ENCODE data around the gene G6PC2.
"Not testable (repeated sequence)": the region's sequence is repeated elsewhere in the genome, so short reads cannot be mapped to it uniquely, and the experiment has no call there.

Gene G6PC2, protein sequence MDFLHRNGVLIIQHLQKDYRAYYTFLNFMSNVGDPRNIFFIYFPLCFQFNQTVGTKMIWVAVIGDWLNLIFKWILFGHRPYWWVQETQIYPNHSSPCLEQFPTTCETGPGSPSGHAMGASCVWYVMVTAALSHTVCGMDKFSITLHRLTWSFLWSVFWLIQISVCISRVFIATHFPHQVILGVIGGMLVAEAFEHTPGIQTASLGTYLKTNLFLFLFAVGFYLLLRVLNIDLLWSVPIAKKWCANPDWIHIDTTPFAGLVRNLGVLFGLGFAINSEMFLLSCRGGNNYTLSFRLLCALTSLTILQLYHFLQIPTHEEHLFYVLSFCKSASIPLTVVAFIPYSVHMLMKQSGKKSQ

DNA sequence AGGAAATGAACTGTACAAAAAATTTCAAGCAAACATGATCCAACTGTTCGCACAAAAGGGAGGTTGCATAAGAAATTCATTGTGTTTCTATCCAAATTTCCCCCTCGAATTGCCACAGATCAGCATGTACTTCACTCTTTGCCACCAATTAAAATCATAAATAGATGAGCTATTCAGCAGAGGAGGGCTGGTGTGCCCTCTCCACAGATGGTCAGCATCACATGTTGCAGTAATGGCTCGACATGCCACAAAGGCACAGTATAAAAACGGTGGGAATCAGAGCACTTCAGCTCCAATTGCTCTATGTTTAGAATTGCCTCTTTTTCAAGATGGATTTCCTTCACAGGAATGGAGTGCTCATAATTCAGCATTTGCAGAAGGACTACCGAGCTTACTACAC lies at the start of gene G6PC2:
Gene G6PC2 (plus strand): TSS at position 289 of the 400 bp plus-strand sequence. CDS start 41 bp downstream, at position 330.
- no peak for DNase-seq (ENCODE audit: low spot score)

DNA sequence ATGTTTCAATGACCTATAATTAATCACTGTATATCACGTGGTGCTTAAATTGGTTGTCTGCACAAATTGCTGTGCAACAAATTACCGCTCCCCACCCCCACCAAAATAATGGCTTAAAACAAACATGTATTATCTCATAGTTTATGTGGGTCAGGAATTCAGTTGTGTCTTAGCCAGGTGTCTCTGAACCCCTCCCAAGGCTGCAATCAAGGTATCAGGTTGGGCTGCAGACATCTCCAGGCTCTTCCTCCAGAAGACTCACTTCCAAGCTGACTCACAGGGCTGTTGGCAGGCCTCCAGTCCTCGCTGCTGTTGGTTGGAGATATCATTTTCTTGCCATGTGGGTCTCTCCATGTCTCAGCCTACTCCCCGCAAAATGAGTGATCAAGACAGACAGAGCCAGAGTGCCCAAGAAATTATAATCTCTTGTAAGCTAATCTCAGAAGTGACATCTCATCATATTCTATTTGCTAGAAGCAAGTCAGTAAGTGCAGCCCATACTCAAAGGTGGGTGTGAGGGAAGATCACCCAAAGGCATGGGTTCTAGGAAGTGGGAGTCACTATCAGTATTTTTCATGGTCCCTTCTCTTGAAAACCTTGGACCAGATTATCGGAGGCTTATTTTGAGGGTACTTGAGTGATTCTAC lies 49.3 kb upstream of the G6PC2 start:
- DNase-seq (ENCODE audit: low spot score): peak; percentile 75

DNA sequence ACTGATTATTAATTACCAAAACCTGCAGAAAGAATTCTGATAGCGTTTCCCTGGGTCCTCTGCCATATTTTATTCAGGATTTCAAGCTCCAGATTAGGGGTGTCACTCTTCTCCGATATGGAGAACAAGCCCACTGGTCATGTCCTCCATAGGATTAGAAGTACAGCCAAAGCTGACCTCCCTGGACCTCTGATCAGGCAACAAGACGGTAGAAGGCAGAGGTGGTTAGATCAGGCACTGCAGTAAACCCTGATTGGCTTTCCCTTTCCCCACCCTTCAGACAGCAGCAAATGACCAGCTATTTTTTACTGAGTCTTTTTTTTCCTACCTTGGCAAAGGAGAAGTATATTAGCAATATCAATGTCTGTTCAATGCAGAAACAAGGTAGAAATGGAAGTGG lies 48.6 kb upstream of the G6PC2 start:
- DNase-seq (ENCODE audit: low spot score): no peak

DNA sequence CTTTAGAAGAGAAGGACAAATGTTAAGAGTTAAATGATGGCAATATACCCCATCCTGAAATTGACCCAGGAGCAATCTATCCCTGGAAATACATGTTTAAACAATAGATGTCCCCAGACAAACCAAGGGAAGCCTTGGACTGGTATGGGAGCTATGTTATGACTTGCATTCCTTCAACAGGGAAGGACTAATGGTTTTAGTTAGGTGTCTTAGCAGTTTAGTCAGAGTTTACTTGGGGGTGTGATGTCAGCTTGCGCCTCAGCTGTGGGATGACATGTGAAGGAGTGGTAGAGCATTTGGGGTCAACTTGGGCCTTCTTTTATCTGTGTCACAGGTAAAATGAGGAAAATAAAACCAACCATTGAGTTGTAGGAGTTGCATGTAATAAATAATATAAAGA lies 47.6 kb upstream of the G6PC2 start:
- DNase-seq (ENCODE audit: low spot score): no peak

DNA sequence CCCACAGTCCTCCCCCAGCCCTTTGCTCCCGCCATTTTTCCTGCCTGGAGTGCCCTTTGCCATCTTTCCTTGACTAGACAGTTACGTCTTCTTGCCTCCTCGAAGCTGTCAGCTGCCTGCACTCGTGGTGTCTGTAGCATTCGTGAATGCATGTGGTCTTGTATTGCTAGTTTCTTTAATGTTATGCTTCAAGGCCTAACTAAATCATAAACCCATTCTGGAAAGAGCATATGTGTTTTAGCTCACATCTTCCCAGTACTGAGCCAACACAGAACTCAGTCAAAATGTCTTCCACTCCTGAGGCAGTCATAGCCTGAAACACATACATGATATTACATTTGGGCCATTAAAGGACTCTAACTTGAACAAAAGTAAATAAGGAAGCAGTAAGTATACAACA lies 46.4 kb upstream of the G6PC2 start:
- no peak for DNase-seq (ENCODE audit: low spot score)

DNA sequence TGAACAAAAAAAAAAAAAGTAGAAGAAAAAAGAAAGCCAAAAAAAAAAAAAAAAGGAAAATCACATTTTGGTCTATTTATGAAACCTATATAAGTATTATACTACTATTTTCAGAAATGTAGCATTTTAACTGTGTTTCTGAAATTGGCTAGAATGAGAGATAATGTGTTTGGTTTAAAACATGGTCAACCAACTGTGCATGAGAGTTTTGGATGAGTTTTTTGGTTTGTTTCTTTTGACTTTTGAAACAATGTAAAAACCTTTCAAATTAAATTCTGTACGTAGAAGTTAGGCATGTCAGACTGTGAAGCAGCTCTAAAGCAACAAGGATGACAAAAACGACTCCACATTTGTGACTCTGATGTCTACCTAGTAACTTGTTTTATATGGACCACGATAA lies 45.5 kb upstream of the G6PC2 start:
- DNase-seq (ENCODE audit: low spot score): no peak

DNA sequence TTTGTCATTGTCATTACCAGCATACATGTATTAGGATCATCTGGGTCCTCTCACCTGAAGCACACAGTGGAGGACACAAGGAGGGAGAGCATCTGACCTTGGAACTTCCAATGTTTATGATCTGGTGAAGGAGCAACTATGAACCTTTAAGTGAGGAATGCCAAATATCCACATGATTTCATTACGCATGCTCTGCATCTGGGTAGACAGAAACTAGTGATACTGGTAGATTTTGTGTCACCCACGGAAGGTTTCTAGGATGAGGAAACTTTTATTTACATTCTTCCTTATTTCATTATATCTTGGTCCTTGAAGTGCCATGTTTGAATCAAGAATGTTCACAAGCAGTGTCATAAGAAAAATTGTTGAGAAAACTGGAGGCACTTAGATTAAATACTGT lies 42.9 kb upstream of the G6PC2 start:
- DNase-seq (ENCODE audit: low spot score): no peak

DNA sequence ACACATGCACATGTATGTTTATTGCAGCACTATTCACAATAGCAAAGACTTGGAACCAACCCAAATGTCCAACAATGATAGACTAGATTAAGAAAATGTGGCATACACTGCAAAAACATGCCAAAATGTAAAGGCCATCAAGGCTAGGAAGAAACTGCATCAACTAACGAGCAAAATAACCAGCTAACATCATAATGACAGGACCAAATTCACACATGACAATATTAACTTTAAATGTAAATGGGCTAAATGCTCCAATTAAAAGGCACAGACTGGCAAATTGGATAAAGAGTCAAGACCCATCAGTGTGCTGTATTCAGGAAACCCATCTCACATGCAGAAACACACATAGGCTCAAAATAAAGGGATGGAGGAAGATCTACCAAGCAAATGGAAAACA lies 33.9 kb upstream of the G6PC2 start:
- not testable (repeated sequence) for DNase-seq (ENCODE audit: low spot score)

DNA sequence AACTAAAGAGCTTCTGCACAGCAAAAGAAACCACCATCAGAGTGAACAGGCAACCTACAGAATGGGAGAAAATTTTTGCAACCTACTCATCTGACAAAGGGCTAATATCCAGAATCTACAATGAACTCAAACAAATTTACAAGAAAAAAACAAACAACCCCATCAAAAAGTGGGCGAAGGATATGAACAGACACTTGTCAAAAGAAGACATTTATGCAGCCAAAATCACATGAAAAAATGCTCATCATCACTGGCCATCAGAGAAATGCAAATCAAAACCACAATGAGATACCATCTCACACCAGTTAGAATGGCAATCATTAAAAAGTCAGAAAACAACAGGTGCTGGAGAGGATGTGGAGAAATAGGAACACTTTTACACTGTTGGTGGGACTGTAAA lies 30.7 kb upstream of the G6PC2 start:
- DNase-seq (ENCODE audit: low spot score): not testable (repeated sequence)

DNA sequence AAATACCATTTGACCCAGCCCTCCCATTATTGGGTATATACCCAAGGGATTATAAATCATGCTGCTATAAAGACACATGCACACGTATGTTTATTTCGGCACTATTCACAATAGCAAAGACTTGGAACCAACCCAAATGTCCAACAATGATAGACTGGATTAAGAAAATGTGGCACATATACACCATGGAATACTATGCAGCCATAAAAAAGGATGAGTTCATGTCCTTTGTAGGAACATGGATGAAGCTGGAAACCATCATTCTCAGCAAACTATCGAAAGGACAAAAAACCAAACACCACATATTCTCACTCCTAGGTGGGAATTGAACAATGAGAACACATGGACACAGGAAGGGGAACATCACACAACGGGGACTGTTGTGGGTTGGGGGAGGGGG lies 30.3 kb upstream of the G6PC2 start:
- not testable (repeated sequence) for DNase-seq (ENCODE audit: low spot score)

DNA sequence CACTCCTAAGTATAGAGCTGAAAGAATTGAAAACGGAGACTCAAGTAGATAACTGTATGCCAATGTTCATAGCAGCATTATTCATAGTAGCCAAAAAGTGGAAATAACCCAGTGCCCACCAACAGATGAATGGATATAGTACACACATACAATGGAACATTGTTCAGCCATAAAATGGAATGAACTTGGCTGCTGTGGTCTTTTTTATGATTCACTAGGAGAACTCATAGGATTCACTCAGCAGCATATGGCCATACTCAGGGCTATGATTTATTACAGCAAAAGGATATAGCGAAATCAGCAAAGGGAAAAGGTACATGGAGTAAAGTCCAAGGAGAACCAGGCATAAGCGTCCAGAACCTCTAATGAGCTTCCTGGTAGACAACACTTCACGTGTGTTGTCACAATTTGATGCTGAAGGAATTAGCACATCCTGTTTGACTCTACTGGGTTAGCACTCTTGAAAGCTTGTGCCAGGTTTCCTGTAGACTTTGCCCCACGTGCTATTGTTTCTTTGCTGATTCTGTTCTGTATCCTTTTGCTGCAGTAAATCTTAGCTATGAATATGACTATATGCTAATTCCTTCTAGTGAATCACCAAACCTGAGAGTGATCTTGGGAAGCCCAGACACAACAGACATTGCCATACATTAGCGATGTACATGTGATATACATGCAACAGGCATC lies 26.6 kb upstream of the G6PC2 start:
- DNase-seq (ENCODE audit: low spot score): no peak

DNA sequence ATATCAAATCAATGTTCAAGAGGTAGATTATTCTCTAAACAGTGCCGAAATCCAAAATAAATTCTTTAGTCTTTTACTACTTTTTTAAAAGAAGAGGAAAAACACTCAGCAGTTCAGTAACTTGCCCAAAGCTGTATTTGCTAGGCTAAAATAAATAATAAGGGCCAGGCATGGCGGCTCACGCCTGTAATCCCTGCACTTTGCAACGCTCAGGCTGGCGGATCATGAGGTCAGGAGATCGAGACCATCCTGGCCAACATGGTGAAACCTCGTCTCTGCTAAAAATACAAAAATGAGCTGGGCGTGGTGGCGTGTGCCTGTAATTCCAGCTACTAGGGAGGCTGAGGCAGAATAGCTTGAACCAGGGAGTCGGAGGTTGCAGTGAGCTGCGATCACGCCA lies 18.9 kb upstream of the G6PC2 start:
- DNase-seq (ENCODE audit: low spot score): not testable (repeated sequence)

DNA sequence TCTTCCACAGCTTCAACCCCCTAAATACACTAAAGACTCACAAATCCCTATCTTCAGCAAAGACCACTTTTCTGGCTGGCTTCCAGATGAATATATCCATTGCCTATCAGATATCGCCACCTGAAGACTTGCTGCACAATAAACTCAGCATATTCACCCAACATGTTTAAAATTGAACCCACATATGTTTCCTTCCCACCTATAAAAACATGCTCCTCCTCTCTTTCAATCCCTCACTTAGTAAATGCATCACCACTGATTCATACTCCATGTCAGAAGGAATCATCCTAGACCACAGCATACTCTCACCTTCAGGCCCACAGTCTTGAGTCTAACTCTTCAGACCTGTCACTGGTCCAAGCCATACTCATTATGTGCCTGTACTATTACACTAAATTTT lies 16.1 kb upstream of the G6PC2 start:
- DNase-seq (ENCODE audit: low spot score): peak; percentile 74

DNA sequence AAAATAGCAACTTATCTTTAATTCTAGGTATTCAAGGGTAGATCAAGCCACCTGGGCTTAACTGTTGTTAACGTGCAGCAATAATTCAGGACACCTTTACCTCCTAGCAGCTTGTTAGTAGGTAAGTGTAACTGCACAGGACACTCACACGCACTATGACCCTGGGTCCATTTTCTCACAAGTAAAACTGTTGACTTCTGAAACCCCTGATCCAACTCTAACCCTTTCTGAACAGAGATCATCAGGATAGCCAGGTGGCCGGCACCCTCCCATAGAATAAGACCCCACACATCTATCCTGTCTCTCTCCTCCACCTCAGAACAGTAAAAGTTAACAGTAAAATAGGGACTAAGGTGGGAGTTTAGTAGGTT lies 11.5 kb upstream of the G6PC2 start:
- DNase-seq (ENCODE audit: low spot score): no peak

DNA sequence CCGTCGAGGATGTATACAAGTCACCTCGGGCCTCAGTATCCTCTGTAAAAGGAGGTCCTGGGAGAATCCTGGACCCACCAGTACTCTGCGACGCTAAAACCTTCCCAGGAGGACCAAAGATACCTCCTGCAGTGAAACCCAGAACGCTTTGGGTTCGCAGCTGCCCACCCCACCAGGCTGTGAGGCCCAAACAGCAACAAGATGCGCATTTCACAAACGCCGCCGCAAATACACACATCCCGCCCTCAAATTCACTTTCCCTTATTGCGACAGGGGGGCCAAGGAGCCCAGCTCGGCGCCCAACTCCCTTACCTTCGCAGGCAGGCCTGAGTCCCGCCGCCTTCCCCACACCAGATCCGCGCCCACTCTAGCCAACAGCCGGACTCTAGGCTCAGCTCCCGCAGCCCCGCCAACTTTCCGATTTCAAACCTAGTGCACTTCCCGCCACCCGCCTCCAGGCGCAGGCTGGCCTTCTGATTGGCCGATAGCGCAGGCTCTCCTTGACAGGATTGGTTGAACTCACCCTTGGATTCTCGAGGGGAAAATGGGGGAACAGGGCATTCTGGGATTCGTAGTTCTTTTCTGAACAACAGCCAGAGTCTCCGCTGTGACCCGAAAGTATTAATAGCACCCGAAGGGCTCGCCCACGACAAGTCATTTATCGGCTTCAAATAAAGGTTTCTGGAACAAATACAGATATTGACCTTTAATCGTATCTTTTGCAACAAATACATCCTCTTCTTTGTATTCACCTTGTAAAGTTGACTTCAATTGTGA lies 10.9 kb upstream of the G6PC2 start, which contains the start of gene SPC25:
Gene SPC25 (minus strand): TSS at position 425 of the 777 bp plus-strand sequence. CDS start 911 bp downstream, outside the sequence.
- DNase-seq (ENCODE audit: low spot score): peak; percentile 90

DNA sequence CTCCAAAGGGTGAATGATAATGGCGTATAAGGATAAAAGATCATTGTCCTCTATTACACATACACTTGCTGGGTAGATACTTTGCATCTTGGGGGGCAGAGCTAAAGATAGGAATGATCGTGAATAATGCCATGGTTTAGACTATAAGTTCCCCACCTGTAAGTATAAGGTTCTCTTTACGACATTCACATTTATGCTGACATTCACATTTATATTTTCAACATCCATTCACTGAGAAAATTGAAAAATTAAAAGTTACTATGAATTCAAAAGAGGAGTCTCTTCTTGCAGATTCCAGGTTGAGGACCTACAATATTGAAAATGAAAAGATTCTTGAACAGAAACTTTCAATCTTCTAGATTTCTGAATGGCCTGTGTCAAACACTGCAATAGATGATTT lies 8.8 kb upstream of the G6PC2 start:
- no peak for DNase-seq (ENCODE audit: low spot score)

DNA sequence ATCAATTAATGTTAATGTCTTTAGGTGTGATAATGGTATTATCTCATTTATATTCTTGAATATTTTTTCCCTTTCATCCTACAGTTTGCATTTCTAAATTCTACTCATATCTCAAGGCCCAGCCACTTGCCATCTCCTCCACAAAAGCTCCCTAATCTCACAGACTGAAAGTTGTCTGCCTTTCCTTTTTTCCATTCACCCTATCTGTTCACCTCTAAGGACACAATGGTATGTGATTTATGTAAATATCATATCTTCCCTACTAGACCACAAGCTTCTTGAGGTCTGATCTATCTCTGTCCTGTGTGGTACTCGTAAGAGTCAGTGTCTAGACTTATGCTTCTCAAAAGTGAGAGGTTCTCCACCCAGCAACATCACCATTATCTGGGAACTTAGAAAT lies 7.0 kb upstream of the G6PC2 start:
- DNase-seq (ENCODE audit: low spot score): no peak

DNA sequence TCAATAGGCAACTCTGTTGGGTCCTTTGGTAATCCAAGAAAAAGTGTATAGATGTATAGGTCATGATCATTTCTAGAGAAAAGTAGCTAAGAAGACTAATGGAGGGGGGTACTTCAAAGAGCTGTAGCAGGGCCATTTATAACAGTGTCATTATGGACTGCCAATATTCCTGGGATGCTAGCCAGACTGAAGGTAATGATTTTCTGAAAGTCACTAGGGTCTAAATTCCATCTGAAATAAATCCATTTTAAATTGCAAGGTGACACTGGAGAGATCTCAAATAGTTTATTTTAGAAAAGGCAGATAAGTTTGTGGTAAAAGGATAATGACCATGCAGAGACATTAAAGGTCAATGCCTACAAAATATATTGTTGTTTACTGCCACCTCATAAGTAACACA lies 6.4 kb upstream of the G6PC2 start:
- no peak for DNase-seq (ENCODE audit: low spot score)

DNA sequence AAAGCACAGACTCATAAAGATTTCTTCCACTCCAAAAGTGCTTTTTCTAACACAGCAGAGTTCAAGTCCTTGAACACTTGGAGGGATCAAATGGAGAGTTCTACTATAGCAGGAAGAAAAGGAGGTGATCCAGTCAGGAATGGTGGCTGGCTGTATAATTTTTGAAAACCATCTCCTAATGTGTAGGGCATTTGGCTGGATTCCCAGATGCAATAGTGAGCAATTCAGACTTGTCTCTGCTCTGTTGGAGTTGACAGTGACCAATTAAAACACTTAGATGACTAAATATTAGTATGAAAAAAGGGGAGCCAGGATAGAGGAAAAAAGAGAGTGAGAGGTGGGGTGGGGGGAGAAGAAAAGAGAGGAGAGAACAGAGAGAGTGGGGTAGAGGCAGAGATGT lies 5.3 kb upstream of the G6PC2 start:
- DNase-seq (ENCODE audit: low spot score): peak; percentile 46

DNA sequence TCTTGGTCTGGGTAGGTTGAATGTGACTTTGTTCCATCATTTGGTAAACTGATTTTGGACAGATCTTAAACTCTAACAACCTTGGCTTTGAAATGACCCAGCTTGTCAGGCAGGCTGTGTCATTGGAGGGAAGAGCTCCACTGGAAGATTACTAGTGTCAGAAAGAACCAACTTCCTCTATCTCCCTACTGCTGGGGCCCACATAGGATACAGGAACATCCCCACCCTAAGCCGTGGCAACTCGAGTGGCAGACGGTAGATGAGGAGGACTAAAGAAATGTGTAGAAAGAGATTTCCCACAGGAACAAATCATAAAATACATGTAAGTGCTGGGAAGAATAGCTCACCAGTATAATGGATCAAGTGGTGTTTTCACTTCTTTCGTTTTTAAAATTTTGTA lies 4.3 kb upstream of the G6PC2 start:
- no peak for DNase-seq (ENCODE audit: low spot score)

DNA sequence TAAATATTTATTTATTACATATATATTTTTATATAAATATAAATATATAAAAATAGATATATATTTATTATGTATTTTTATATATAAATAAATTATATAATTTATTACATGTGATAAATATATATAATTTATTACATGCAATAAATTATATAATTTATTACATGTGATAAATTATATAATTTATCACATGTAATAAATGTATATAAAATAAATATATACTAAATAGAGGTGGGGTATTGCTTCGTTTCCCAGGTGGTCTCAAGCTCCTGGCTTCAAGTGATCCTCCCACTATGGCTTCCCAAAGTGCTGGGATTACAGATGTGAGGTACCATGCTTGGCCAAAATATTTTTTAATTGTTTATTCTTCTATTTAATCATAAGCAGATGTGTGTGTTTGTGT lies 3.6 kb upstream of the G6PC2 start:
- DNase-seq (ENCODE audit: low spot score): no peak

DNA sequence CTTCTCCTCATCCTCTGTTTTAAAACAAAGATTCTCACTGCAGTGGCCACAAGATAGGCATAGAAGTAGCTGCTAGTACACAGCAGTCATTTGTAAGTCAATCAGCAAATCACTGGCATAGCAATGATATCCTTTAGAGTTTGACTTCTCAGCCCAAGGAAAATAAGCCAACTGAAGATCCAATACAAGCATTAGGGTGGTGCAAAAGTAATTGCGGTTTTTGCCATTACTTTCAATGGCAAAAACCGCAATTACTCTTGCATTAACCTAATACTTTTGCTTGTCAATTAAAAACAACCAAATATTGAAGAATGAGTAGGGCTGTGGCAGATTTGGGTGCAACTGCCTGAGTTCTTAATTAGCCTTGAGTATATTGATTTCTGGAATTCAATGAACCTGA lies 2.8 kb downstream of the G6PC2 start:
- DNase-seq (ENCODE audit: low spot score): no peak

Data from kidney tubule cell (primary cell).